Stomach (tissue), 4 donors: ENCODE data around the gene CARHSP1.

Experiments used
- CTCF ChIP-seq, 7 experiments: fragments of 450-650 bp in 4 of 7; fragments of 200-600 bp in 3 of 7; sonication (generic) in 3 of 7; IDR thresholded peaks; one replicate each; pipeline ENCODE4 v1.5.1; 2016 to 2019; ENCODE audit warnings: antibody characterized with exemption in 7 of 7, control low read depth in 2 of 7, mild to moderate bottlenecking in 1 of 7
- EP300 ChIP-seq: sonication (generic); formaldehyde crosslinking; IDR thresholded peaks from one replicate; pipeline ENCODE4 v1.6.1; 2017; ENCODE audit warnings: antibody characterized with exemption

GRCh38 chr16:8808613-8809353 lies 60.0 kb downstream of the CARHSP1 start:
- TF ChIP-seq CTCF (IDR thresholded peaks at IDR 0.05) (no peak), EP300 (no peak)
